BJ (cell line): ENCODE results near the gene NCF4. TPM values are rescaled to one million over a fixed set of nuclear protein-coding genes. Genes with fewer than 3 reads are reported as not detected.

Source experiments
- CTCF ChIA-PET: fragments of 350-600 bp; formaldehyde crosslinking; extraction: SDS; loops from one replicate; lab custom pipeline; 2021; ENCODE audit warnings: antibody characterized with exemption, inconsistent platforms; lab: Yijun Ruan, JAX
- POLR2A ChIA-PET: fragments of 300-600 bp; sonication (Branson Sonifier 250); formaldehyde crosslinking; extraction: SDS; loops from one replicate; lab custom pipeline; 2021; ENCODE audit warnings: antibody characterized with exemption; lab: Charles Lee
- DNase-seq: peaks from one replicate; pipeline ENCODE4 v3.0.0-alpha.2; 2011; ENCODE audit warnings: low read depth
- H3K27me3 ChIP-seq: 2 replicates; pipeline ENCODE4 v1.6.0; 2011; ENCODE audit warnings: low read length; ENCODE audit not compliant: control insufficient read depth, insufficient read depth
- H3K36me3 ChIP-seq: 2 replicates; pipeline ENCODE4 v1.5.1; 2011; ENCODE audit warnings: low read length; ENCODE audit not compliant: control insufficient read depth, insufficient read depth
- H3K4me3 ChIP-seq: 2 replicates; pipeline ENCODE4 v1.5.1; 2011; ENCODE audit warnings: low read depth, mild to moderate bottlenecking, control low read depth, low read length
- CTCF ChIP-seq: IDR thresholded peaks from 2 replicates; pipeline ENCODE4 v1.5.1; 2011; ENCODE audit warnings: low read depth, mild to moderate bottlenecking, control low read depth, inconsistent platforms, low read length, moderate library complexity; ENCODE audit not compliant: insufficient read depth
- polyA plus RNA-seq: library from polyadenylated mRNA; depleted of rRNA; stranded (reverse); fragments of >200 nt; gene quantifications from 2 replicates; pipeline ENCODE4 v1.2.3, GENCODE V29; 2011

Gene NCF4
- polyA plus RNA-seq, 1 experiment: not detected

DNA sequence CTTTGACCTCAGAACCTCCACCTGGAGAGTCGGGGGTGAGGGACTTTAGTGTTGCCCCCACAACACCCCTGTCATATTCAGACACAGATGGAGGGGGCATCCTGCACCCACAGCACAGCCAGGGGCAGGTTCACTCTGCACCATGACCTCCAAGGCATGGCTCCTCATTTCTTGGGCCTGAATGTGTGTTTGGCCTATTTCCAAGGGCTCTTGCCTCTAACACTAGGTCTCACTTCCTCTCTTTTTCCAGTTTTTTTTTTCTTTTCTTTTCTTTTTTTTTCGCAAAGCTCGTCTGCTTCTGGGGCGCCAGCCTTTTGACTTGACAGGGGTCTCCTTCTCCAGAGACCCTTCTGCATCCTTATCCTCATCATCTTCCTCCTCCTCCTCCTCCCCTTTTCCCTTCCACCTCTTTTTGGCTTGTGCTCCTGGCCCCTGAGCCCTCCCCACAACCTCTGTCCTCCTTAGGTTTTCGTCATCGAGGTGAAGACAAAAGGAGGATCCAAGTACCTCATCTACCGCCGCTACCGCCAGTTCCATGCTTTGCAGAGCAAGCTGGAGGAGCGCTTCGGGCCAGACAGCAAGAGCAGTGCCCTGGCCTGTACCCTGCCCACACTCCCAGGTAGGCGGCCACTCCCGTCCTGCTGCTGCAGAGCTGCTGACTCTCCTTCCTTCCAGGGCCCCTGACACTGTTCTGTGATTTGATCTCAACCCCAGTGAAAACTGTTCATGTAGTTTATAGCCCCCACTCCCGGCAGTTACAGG is 3.8 kb downstream of the NCF4 start:
- ChIA-PET POLR2A (no interaction called here), CTCF (interaction anchor here (1.9 to 3.2 kb wide), 2 partner anchors 8 to 102 kb away, joined by 5 to 29 read pairs; no protein-coding TSS in a partner anchor)
- no peak for DNase-seq
- no peak for TF ChIP-seq CTCF
- no peak overlapping the region for H3K4me3 ChIP-seq
- no peaks in the 10 kb centered on the region for H3K36me3 ChIP-seq
- H3K27me3 ChIP-seq: no peaks in the 10 kb centered on the region

- POLR2A ChIA-PET: no interaction called here
- TF ChIP-seq CTCF: no peak
- H3K27me3 ChIP-seq: 0 out of 2 replicates have a peak, but pooled peaks cover 2% of the 10 kb centered on the region
- no peak for DNase-seq
- CTCF ChIA-PET: interaction anchor here (0.7 to 3.2 kb wide), 4 partner anchors 8 to 323 kb away, joined by 3 to 29 read pairs (median 4); no protein-coding TSS in a partner anchor
- no peaks in the 10 kb centered on the region for H3K36me3 ChIP-seq
- no peak overlapping the region for H3K4me3 ChIP-seq
Observed at GRCh38 chr22:36865346-36865745, 4.5 kb downstream of the NCF4 start.

GRCh38 chr22:36867695-36868094 is 6.9 kb downstream of the NCF4 start:
- TF ChIP-seq CTCF: no peak
- CTCF ChIA-PET: no interaction called here
- Histone ChIP-seq H3K4me3 (no peak overlapping the region), H3K36me3 (no peaks in the 10 kb centered on the region), H3K27me3 (peaks cover 2% of the 10 kb centered on the region; the same call in 1 of the 2 replicates)
- DNase-seq: no peak
- POLR2A ChIA-PET: no interaction called here

GRCh38 chr22:36868546-36869181 is 7.9 kb downstream of the NCF4 start:
- Histone ChIP-seq H3K27me3 (peaks cover 2% of the 10 kb centered on the region; the same call in 1 of the 2 replicates), H3K36me3 (no peaks in the 10 kb centered on the region), H3K4me3 (no peak overlapping the region)
- DNase-seq: no peak
- TF ChIP-seq CTCF: no peak
- ChIA-PET POLR2A (no interaction called here), CTCF (interaction anchor here (4.7 kb wide), 1 partner anchor 12 kb away, joined by 42 read pairs; no protein-coding TSS in a partner anchor)

GRCh38 chr22:36870250-36870649 is 9.4 kb downstream of the NCF4 start:
- Histone ChIP-seq H3K27me3 (peaks cover 3% of the 10 kb centered on the region; the same call in 1 of the 2 replicates), H3K4me3 (no peak overlapping the region), H3K36me3 (no peaks in the 10 kb centered on the region)
- DNase-seq: no peak
- ChIA-PET POLR2A (no interaction called here), CTCF (interaction anchor here (1.1 to 4.7 kb wide), 4 partner anchors 14 to 108 kb away, joined by 3 to 42 read pairs (median 4); no protein-coding TSS in a partner anchor)
- no peak for TF ChIP-seq CTCF
